Large intestine (tissue), 3 donors: Measurements from ENCODE around the gene TGFA. TPM values are rescaled to one million over a fixed set of nuclear protein-coding genes. Genes with fewer than 3 reads are reported as not detected.

Experiments
- DNase-seq, 2 donors: peaks; one replicate each; pipeline versions ENCODE4 v3.0.0 to v3.0.0-alpha.2; 2013
- H3K27ac ChIP-seq: one replicate; pipeline ENCODE4 v1.5.1; 2013; ENCODE audit warnings: low read length
- H3K27me3 ChIP-seq: 2 replicates; pipeline ENCODE4 v1.6.1; 2013; ENCODE audit warnings: low read length; ENCODE audit not compliant: control insufficient read depth, insufficient read depth
- H3K36me3 ChIP-seq: 2 replicates; pipeline ENCODE4 v1.6.1; 2013; ENCODE audit warnings: low read length; ENCODE audit not compliant: control insufficient read depth, insufficient read depth
- H3K4me1 ChIP-seq: one replicate; pipeline ENCODE4 v1.6.1; 2013; ENCODE audit warnings: low read length; ENCODE audit not compliant: control insufficient read depth, insufficient read depth
- H3K4me3 ChIP-seq: one replicate; pipeline ENCODE4 v1.5.1; 2013; ENCODE audit warnings: low read length
- H3K9me3 ChIP-seq: one replicate; pipeline ENCODE4 v1.6.1; 2013; ENCODE audit warnings: mild to moderate bottlenecking, low read depth, low read length, moderate library complexity; ENCODE audit not compliant: control insufficient read depth
- WGBS: methylation state at CpG from one replicate; pipeline ENCODE4 v1.1.5; 2013; ENCODE audit warnings: low lambda C conversion rate; ENCODE audit not compliant: insufficient coverage; 5-methylcytosine and 5-hydroxymethylcytosine counted together
- polyA plus RNA-seq: library from polyadenylated mRNA; unstranded; fragments of 120-200 nt; gene quantifications from one replicate; pipeline ENCODE4 v1.2.1, GENCODE V29; 2013

Gene TGFA
- polyA plus RNA-seq, 1 donor = 8.4 TPM

DNA sequence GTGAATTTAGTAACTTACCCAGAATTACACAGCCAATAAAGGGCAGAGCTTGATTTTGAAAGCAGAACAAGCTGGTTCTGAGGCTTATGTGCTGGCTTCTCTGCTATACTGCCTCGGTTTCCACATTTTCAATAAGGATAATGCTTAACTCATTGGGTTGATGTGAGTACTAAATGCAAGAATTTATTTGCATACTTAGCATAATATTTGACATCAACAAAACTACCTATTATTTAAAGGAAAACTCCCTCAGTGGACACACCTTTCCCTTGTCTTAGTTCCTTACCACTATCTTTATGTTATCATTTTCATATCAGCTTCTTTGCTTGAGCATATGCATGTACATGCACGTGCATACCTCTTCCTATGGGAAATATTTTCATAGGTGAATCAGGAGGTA is 3.0 kb upstream of the TGFA start:
- H3K4me1 ChIP-seq = peaks cover 31% of the 10 kb centered on the region
- H3K9me3 ChIP-seq = no peaks in the 10 kb centered on the region
- DNase-seq = no peak
- H3K36me3 ChIP-seq = no peaks in the 10 kb centered on the region
- no peak overlapping the region for H3K4me3 ChIP-seq
- H3K27me3 ChIP-seq = peaks cover 26% of the 10 kb centered on the region
- 0% methylated on average over 1 of the region's 2 CpGs for WGBS
- H3K27ac ChIP-seq = no peak overlapping the region

DNA sequence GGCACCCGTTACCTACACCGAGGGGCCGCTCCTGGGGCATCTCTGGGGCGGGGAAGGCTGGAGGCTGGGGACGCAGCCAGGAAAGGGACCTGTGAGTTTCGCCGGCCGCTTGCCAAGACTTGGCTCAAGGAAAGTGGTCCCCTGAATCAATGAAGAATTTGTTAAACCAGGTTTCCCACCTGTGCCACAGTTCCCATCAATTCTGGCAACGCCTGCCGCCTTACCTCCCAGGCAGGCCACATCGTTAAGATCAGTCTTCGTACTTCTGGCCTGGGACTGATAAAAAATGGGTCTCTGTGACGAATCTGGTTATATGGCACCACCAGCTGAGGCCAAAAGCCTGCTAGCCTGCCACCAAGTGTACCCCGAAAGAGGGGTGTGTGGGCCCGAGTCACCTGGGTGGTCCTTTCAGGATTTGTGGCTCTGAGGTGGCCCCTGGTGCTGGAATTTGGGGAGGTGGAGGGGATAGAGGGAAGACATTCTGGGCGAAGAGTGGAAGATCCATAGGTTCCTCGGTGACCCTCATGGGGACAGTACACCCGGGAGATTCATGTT is 789 bp upstream of the TGFA start:
- no CpG with 5 or more reads among the region's 18 CpGs for WGBS
- peaks cover 30% of the 10 kb centered on the region for H3K27me3 ChIP-seq

DNA sequence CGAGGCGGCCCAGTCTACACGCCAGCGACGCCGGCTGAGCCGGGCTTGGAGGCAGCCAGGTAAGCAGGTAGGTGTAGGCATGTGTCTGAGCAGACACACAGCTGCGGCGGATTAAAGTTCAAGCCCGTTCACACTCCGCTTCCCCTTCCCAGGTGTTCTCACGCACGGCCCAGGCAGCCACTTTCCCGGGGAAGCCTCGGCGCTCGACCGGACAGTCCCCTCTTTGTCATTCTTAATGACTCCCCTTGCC is 367 bp downstream of the TGFA start:
- H3K27ac ChIP-seq = peak overlapping the region; percentile 92
- no CpG with 5 or more reads among the region's 18 CpGs for WGBS
- no peaks in the 10 kb centered on the region for H3K36me3 ChIP-seq
- DNase-seq = peak in 1 of 2 donors; percentile 62
- peak overlapping the region; percentile 67 for H3K4me3 ChIP-seq
- H3K9me3 ChIP-seq = no peaks in the 10 kb centered on the region
- H3K27me3 ChIP-seq = peaks cover 30% of the 10 kb centered on the region
- H3K4me1 ChIP-seq = peaks cover 29% of the 10 kb centered on the region

More for the DNA sequence above, 789 bp upstream of the TGFA start:
- no peak for DNase-seq
- Histone ChIP-seq H3K27ac (peak overlapping the region; percentile 92), H3K36me3 (no peaks in the 10 kb centered on the region), H3K9me3 (no peaks in the 10 kb centered on the region), H3K4me1 (peaks cover 31% of the 10 kb centered on the region), H3K4me3 (peak overlapping the region; percentile 67)

DNA sequence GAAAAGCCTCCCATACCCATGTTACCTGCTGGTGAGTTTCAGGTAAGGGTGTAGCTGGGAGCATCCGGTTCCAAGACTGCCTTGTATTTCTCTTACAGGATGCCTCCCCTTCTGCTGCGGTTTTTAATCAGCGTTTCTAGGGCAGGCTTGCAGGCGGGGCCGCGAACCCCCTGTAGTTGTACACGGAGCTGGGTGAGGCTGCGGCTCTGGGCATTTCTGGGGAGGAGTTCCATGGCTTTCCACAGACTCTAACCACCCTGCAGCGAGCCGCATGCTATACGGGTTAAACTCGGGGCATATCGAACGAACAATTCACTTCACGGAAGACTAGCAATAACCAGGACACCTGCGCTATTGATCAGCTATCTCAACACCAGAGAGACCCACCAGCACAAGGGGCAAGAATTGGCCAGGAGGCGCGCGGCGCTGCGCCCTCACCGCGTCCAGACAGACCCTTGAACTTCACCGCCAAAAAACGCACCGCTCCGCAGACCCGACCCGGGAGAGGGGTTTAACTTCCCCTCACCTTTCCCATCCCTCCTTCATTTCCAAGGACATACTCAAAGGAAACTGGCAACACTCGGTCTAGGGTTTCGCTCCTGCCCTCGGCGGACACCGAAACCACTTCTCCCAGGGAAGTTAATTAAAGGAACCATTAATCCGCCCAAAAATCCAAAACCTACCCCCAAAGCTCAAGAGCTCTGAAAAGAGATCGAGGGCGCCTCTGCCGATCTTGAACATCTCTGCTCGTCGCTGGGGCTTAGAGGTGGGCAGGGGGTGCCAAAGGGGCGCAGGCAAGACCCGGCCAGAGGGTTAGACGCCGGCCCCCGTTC is 909 bp downstream of the TGFA start:
- no CpG with 5 or more reads among the region's 45 CpGs for WGBS
- Histone ChIP-seq H3K4me1 (peaks cover 23% of the 10 kb centered on the region), H3K4me3 (peak overlapping the region; percentile 67), H3K27ac (peak overlapping the region; percentile 92), H3K9me3 (no peaks in the 10 kb centered on the region), H3K27me3 (peaks cover 30% of the 10 kb centered on the region), H3K36me3 (no peaks in the 10 kb centered on the region)
- DNase-seq = peak in 1 of 2 donors; percentile 50

DNA sequence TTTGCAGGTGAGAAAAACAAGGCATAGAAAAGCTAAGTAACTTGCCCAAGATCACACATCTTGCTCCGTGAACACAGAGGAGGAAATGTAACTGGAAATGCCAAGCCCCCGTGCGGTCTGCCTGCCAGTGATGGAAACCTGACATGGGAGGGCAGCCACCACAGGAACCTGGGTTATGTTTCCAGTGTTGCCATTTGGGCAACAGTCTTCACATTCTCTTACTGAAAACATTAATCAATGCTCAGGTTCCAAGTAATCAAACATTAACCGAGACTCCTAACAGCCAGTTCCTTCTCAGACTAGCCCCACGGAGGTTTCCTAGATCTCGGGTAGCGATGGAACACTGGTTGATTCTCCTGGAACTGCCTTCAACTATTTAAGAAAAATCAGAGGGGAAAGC is 2.5 kb downstream of the TGFA start:
- Histone ChIP-seq H3K9me3 (no peaks in the 10 kb centered on the region), H3K36me3 (no peaks in the 10 kb centered on the region), H3K27ac (no peak overlapping the region), H3K27me3 (peaks cover 30% of the 10 kb centered on the region), H3K4me3 (no peak overlapping the region), H3K4me1 (peaks cover 10% of the 10 kb centered on the region)
- no CpG with 5 or more reads among the region's 7 CpGs for whole genome bisulfite sequencing
- no peak for DNase-seq

DNA sequence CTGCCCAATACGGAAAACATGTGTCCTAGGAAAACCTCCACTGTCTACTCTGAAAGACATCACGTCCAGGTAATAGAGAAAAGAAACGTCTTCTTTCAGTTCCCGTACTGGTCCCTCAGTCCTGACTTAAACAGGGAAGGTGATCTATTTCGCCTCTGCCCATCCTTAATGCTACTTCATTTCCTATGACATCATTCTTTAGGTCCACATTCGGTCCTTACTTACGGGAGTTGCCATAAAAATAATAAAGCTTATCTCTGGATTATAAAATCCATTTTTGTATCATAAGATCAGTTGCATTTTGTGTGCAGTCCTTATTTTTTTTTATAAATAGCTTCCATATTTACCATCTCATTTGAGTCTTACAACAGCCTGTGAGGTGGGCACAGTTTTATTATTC is 3.7 kb downstream of the TGFA start:
- 90% methylated on average over 3 of the region's 7 CpGs for WGBS
- DNase-seq = no peak
- Histone ChIP-seq H3K9me3 (no peaks in the 10 kb centered on the region), H3K27ac (no peak overlapping the region), H3K36me3 (no peaks in the 10 kb centered on the region), H3K4me1 (peaks cover 8% of the 10 kb centered on the region), H3K4me3 (no peak overlapping the region), H3K27me3 (peaks cover 27% of the 10 kb centered on the region)

DNA sequence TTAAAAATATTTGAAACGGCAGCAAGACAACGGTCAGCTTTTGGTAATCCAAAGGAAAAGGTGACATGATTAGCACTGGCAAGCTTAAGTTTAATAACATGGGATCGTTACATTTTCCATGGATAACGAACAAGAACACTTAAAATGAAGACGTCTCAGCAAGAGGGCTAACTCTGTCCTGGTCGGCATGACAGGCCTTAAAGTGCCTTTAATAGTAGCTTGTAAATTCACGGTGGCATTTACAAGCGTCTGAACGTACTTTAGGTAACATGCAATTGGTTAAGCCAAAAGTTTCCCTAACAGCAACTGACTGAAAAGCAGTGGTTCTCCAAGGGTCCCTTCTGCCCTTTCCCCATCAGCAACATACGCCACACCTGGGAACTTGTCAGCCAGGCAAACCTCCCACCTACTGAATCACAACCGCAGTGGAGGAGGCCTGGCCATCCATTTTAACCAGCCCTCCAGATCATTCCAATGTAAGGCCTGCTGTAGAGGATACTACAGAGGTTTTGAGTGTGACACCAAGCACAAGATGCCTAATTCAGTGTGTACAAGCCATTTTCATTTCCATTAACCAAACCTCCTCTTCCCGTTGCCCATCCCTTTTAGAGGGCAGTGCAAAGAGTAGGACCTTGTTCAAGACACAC is 4.4 kb downstream of the TGFA start:
- WGBS = 100% methylated on average over 2 of the region's 12 CpGs
- H3K27me3 ChIP-seq = peaks cover 20% of the 10 kb centered on the region

DNA sequence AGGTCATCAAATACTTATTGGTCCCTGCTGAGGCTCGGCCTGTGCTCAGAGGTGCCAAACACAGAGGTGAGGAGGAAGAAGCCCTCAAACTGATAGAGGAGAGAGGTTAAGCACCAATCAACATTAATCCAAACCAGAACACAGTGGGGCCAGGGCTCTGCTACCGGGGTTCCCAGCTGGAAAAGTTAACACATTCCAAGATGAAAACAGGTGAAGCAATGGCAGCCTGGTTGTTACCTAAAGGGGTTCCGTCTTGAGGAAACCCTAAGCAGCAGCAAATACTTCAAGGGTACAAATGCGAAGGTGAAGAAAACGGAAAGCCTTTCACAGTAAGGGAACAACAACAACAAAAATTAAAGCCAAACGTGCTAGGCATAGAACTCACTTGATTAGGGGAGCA is 5.4 kb downstream of the TGFA start:
- H3K9me3 ChIP-seq = no peaks in the 10 kb centered on the region
- H3K4me1 ChIP-seq = no peaks in the 10 kb centered on the region
- no peaks in the 10 kb centered on the region for H3K36me3 ChIP-seq
- no peak overlapping the region for H3K4me3 ChIP-seq
- peaks cover 15% of the 10 kb centered on the region for H3K27me3 ChIP-seq
- no CpG with 5 or more reads among the region's 6 CpGs for WGBS
- no peak for DNase-seq
- no peak overlapping the region for H3K27ac ChIP-seq

More for the DNA sequence above, 4.4 kb downstream of the TGFA start:
- no peaks in the 10 kb centered on the region for H3K9me3 ChIP-seq
- no peak overlapping the region for H3K4me3 ChIP-seq
- H3K27ac ChIP-seq = no peak overlapping the region
- no peak for DNase-seq
- H3K4me1 ChIP-seq = no peaks in the 10 kb centered on the region
- H3K36me3 ChIP-seq = no peaks in the 10 kb centered on the region

DNA sequence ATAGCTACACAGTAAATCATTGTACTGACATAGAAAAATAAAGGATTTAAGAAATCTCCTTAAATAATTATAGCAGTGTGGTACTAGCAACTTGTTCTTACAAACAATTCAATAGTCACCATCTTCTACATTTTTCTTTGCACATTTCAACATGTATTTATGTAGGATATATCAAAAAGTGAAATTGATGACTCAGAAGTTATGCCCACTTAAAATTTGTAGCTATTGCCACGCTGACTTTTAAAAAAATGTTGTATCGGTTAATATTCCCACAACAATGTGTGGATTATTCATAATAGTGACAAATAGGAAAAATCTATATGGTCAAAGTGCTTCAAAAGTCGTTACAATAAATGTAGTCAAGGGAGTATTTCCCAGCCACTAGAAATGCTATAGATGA is 6.7 kb downstream of the TGFA start:
- H3K4me1 ChIP-seq = no peaks in the 10 kb centered on the region
- H3K36me3 ChIP-seq = no peaks in the 10 kb centered on the region
- H3K9me3 ChIP-seq = no peaks in the 10 kb centered on the region
- peaks cover 4% of the 10 kb centered on the region for H3K27me3 ChIP-seq
- DNase-seq = no peak
- no peak overlapping the region for H3K4me3 ChIP-seq
- WGBS = 81% methylated on average over 3 of the region's 3 CpGs
- H3K27ac ChIP-seq = no peak overlapping the region

DNA sequence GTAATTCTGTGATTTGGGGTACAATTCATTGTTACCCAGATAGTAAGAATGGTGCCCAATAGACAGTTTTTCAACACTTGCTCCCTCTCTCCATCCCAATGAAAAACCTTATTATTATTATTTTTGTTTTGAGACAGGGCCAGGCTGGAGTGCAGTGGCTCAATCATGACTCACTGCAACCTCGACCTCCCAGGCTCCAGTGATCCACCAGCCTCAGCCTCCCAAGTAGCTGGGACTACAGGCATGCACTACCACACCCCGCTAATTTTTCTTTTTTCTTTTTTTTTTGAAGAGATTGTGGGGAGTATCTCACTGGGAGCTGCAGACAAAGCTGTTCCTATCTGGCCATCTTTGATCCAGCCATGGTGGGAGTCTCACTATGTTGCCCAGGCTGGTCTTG is 7.2 kb downstream of the TGFA start:
- H3K4me1 ChIP-seq = no peaks in the 10 kb centered on the region
- no CpG with 5 or more reads among the region's 2 CpGs for WGBS
- H3K9me3 ChIP-seq = no peaks in the 10 kb centered on the region
- peaks cover 4% of the 10 kb centered on the region for H3K27me3 ChIP-seq
- DNase-seq = no peak
- no peak overlapping the region for H3K27ac ChIP-seq
- no peaks in the 10 kb centered on the region for H3K36me3 ChIP-seq
- H3K4me3 ChIP-seq = no peak overlapping the region
